Measurements from ENCODE around the gene ARHGAP28.

- no peak for TF ChIP-seq RCOR1 (IDR thresholded peaks at IDR 0.05; ENCODE audit: low read length)
- TF ChIP-seq CTCF (IDR thresholded peaks at IDR 0.05): no peak
- no peak for TF ChIP-seq NFIC (IDR thresholded peaks at IDR 0.05; ENCODE audit: borderline replicate concordance)
- no peak for TF ChIP-seq NRF1 (IDR thresholded peaks at IDR 0.05; ENCODE audit: low read depth, low read length)
- no peak for TF ChIP-seq TAF1 (IDR thresholded peaks at IDR 0.05; ENCODE audit: borderline replicate concordance, low read depth, low read length)
- TF ChIP-seq POLR2AphosphoS5 (IDR thresholded peaks at IDR 0.05; ENCODE audit: low read depth, low read length): no peak
- no peak for TF ChIP-seq MAX (IDR thresholded peaks at IDR 0.05; ENCODE audit: low read depth)
- no peak for TF ChIP-seq JUND (IDR thresholded peaks at IDR 0.05)
- no peak for TF ChIP-seq ZBTB33 (IDR thresholded peaks at IDR 0.05; ENCODE audit: borderline replicate concordance, low read depth)
- no peak for TF ChIP-seq EZH2phosphoT487 (IDR thresholded peaks at IDR 0.05; ENCODE audit: borderline replicate concordance, low read depth)
Observed at GRCh38 chr18:6873040-6873751, 143.7 kb downstream of the ARHGAP28 start.
